Measurements from ENCODE around the gene COL4A4. TPM values are rescaled to one million over a fixed set of nuclear protein-coding genes. Genes with fewer than 3 reads are reported as not detected.

The COL4A4 gene
- total and polyA plus RNA-seq, 2 of the 4 experiments (the other 2 are of a cell fraction) = 0.02 TPM; not detected in 1

DNA sequence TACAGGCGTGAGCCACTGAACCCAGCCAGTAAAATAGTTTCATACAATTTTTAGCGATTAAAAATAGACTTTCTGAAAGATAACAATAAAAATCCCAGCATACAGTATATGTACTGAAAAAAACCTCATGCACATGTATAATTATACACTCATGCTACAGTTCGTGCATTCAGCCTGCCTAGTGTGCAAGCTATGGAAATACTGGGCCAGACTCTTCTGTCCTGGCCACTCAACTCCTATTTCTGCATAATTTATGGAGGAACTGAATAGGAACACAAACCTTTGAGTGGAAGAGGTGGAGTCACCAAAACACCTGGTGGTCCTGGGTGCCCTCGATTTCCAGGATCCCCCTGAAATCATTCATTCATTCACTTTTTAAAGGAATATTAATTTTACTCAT lies 64.7 kb downstream of the COL4A4 start:
- no peaks in the 10 kb centered on the region for H3K79me1 ChIP-seq (ENCODE audit: low read depth in 1 of 2, low read length in 2 of 2)
- in situ Hi-C loops (cut with MboI; ENCODE audit: low sequenced_read_pairs) (loop anchor here (10.0 kb wide), 1 partner anchor 285 kb away; no protein-coding TSS in a partner anchor), dilution Hi-C loops (cut with HindIII; ENCODE audit: low sequenced_read_pairs, unreplicated experiment) (no loop called here), intact Hi-C loops (cut with micrococcal nuclease) (no loop called here)
- no peak overlapping the region for H4K91ac ChIP-seq (ENCODE audit: insufficient read depth, low read depth, low read length)
- H3K23ac ChIP-seq (ENCODE audit: low read depth, low read length) = no peak overlapping the region
- H3K56ac ChIP-seq (ENCODE audit: extremely low read depth, insufficient read depth, low read length) = no peak overlapping the region
- H3K27ac ChIP-seq (ENCODE audit: insufficient read depth, low read length) = no peak overlapping the region
- no peak overlapping the region for H3K14ac ChIP-seq (replicated peaks; ENCODE audit: low read depth, low read length)
- H3K18ac ChIP-seq (ENCODE audit: low read depth, low read length) = no peak overlapping the region
- ATAC-seq (ENCODE audit: low read depth) = no peak
- H4K5ac ChIP-seq (ENCODE audit: low read depth, low read length) = no peak overlapping the region
- no peak overlapping the region for H3K9ac ChIP-seq (ENCODE audit: low read depth, low read length)
- H3K4me2 ChIP-seq (ENCODE audit: low read depth, low read length) = no peak overlapping the region
- no peak overlapping the region for H3K4me3 ChIP-seq (ENCODE audit: insufficient read depth, low read depth, low read length)
- no peaks in the 10 kb centered on the region for H4K20me1 ChIP-seq (ENCODE audit: insufficient read depth, low read length)
- H2AK5ac ChIP-seq (ENCODE audit: low read depth, low read length) = no peak overlapping the region
- no peaks in the 10 kb centered on the region for H3K9me3 ChIP-seq (ENCODE audit: control insufficient read depth, insufficient read depth, low read length)
- no peak overlapping the region for H2AFZ ChIP-seq (replicated peaks; ENCODE audit: low read length, poor library complexity)
- H3K36me3 ChIP-seq (ENCODE audit: control insufficient read depth, insufficient read depth, low read length) = no peaks in the 10 kb centered on the region
- no peak overlapping the region for H2BK20ac ChIP-seq (ENCODE audit: low read depth, low read length)
- 60% methylated on average over 1 of the region's 4 CpGs; no CpG with 5 or more reads in 1 of the 2 experiments for WGBS, 2 experiments (ENCODE audit: extremely low coverage in 2 of 2, insufficient read length in 1 of 2)
- no peaks in the 10 kb centered on the region for H3K4me1 ChIP-seq (ENCODE audit: control insufficient read depth, insufficient read depth, low read length)
- H4K8ac ChIP-seq (ENCODE audit: low read depth in 2 of 2, low read length in 2 of 2) = no peak overlapping the region
- CTCF ChIA-PET = no interaction called here
- H2AK9ac ChIP-seq (replicated peaks; ENCODE audit: low read depth, low read length, poor library complexity) = no peak overlapping the region
- POLR2A ChIA-PET (ENCODE audit: unreplicated experiment) = no interaction called here
- DNase-seq = no peak
- H2BK120ac ChIP-seq (ENCODE audit: low read depth, low read length) = no peak overlapping the region
- H2BK15ac ChIP-seq (ENCODE audit: low read depth, low read length) = no peak overlapping the region
- H3K4ac ChIP-seq (ENCODE audit: low read depth, low read length) = no peak overlapping the region
- TF ChIP-seq RFX5 (IDR thresholded peaks at IDR 0.05; ENCODE audit: low read depth, low read length) = no peak
- no peak for TF ChIP-seq CEBPB (IDR thresholded peaks at IDR 0.05; ENCODE audit: low read depth, low read length)
- no peak for TF ChIP-seq MAZ (IDR thresholded peaks at IDR 0.05; ENCODE audit: borderline replicate concordance, low read depth, low read length)
- TF ChIP-seq NFE2L2 (IDR thresholded peaks at IDR 0.05; ENCODE audit: low read depth, low read length) = no peak
- no peaks in the 10 kb centered on the region for H3K9me1 ChIP-seq (ENCODE audit: insufficient read depth, low read length)
- no TSS peak for BruUV-seq (replicated peaks)
- no peak overlapping the region for H2BK5ac ChIP-seq (ENCODE audit: low read depth, low read length, poor library complexity, severe bottlenecking)
- no peaks in the 10 kb centered on the region; the same call in 1 of the 2 replicates for H3K27me3 ChIP-seq (ENCODE audit: control insufficient read depth, insufficient read depth, low read length)
